Measurements from ENCODE around the gene ALG5. TPM values are rescaled to one million over a fixed set of nuclear protein-coding genes. Genes with fewer than 3 reads are reported as not detected.

The ALG5 gene
- total RNA-seq, 1 donor from 2014 or later = 57.9 TPM

DNA sequence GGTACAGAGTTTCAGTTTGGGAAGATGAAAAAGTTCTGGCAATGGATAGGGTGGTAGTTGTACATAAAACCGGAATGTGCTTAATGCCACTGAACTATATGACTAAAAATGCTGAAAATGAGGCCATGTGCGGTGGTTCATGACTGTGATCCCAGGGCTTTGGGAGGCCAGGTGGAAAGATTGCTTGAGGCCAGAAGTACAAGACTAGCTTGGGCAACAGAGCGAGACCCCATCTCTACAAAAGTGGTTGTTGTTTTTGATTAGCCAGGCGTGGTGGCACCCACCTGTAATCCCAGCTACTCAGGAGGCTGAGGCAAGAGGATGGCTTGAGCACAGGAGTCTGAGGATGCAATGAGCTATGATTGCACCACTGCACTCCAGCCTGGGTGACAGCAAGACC is 91.9 kb downstream of the ALG5 start:
- Histone ChIP-seq H3K36me3 (ENCODE audit: control insufficient read depth, insufficient read depth, low read length) (no peaks in the 10 kb centered on the region), H3K4me3 (ENCODE audit: low read depth, low read length) (no peak overlapping the region), H3K27me3 (ENCODE audit: control insufficient read depth, insufficient read depth, low read length) (no peaks in the 10 kb centered on the region)
- FAIRE-seq (no peak), DNase-seq (ENCODE audit: low read depth) (no peak)
- TF ChIP-seq, protein P1, sequence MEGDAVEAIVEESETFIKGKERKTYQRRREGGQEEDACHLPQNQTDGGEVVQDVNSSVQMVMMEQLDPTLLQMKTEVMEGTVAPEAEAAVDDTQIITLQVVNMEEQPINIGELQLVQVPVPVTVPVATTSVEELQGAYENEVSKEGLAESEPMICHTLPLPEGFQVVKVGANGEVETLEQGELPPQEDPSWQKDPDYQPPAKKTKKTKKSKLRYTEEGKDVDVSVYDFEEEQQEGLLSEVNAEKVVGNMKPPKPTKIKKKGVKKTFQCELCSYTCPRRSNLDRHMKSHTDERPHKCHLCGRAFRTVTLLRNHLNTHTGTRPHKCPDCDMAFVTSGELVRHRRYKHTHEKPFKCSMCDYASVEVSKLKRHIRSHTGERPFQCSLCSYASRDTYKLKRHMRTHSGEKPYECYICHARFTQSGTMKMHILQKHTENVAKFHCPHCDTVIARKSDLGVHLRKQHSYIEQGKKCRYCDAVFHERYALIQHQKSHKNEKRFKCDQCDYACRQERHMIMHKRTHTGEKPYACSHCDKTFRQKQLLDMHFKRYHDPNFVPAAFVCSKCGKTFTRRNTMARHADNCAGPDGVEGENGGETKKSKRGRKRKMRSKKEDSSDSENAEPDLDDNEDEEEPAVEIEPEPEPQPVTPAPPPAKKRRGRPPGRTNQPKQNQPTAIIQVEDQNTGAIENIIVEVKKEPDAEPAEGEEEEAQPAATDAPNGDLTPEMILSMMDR (IDR thresholded peaks at IDR 0.05; ENCODE audit: insufficient read depth, low read length, severe bottlenecking) = no peak

DNA sequence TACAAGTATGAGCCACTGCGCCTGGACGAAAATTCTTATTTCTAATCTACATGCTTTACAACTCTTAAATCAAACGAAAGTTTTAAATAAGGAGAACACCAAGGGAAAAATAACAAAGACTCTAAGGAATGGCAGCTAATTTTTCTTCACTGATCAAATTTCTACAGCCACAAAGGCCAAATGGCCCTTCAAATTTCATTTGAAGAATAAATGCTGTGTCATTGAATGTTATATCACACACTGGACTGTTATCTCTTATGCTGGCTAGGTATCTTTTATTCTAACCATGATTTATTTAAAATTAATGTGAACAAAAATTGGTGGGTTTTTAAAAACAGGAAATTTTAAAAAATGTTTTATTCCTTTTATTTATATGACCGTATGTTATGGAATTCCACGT is 93.2 kb downstream of the ALG5 start:
- Histone ChIP-seq H3K4me3 (ENCODE audit: low read depth, low read length) (no peak overlapping the region), H3K36me3 (ENCODE audit: control insufficient read depth, insufficient read depth, low read length) (no peaks in the 10 kb centered on the region), H3K27me3 (ENCODE audit: control insufficient read depth, insufficient read depth, low read length) (no peaks in the 10 kb centered on the region)
- FAIRE-seq (no peak), DNase-seq (ENCODE audit: low read depth) (no peak)
- TF ChIP-seq, protein P1 (IDR thresholded peaks at IDR 0.05; ENCODE audit: insufficient read depth, low read length, severe bottlenecking) = no peak

DNA sequence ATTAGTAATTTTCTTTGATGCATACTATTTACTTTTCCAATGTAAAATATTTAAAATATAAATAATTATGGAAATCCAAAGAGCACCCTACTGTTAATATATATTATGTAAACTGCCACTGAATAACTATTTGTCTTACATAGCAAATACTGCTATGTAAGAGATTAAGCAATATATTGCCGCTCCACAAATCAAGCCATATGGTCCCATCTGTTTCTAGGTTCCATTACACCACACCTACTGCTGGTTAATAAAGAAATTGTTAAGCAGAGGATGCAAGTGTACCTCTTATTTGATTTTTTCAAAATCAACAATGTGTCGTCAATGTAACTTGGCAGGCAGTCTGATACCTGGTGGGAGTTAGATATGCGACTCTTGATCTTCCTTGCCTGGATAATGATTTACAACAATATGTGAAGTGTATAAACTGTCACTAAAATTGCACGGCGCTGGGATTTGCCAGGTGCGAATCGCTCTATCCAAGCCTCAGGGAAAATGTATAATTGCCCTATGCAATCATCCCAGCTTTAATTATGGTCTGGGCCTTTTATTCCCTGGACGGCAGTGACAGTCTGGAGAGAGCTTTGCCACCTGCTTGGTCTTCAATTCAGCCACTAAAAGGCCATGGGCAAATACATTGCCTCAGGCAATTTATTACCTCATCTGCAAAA is 95.1 kb downstream of the ALG5 start:
- FAIRE-seq = no peak
- no peak for DNase-seq (ENCODE audit: low read depth)
- Histone ChIP-seq H3K4me3 (ENCODE audit: low read depth, low read length) (no peak overlapping the region), H3K27me3 (ENCODE audit: control insufficient read depth, insufficient read depth, low read length) (no peaks in the 10 kb centered on the region), H3K36me3 (ENCODE audit: control insufficient read depth, insufficient read depth, low read length) (no peaks in the 10 kb centered on the region)
- TF ChIP-seq, protein P1 (IDR thresholded peaks at IDR 0.05; ENCODE audit: insufficient read depth, low read length, severe bottlenecking) = no peak

Other genes starting within 250 kb of the ALG5 start
- 0.53 and 1.5 TPM in 2 replicates for gene RFXAP, start 180.1 kb downstream of the ALG5 start, total RNA-seq
- gene SMAD9, start 79.1 kb downstream of the ALG5 start, total RNA-seq = 0.79 and 2.8 TPM in 2 replicates
- 36.3 and 62.1 TPM in 2 replicates for gene EXOSC8, start 1.4 kb upstream of the ALG5 start, total RNA-seq
- 28.7 and 33.8 TPM in 2 replicates for gene SUPT20H, start 60.3 kb upstream of the ALG5 start, total RNA-seq
- gene CSNK1A1L, start 106.3 kb upstream of the ALG5 start, total RNA-seq = not detected in 2 replicates

All from bronchial epithelial cell (primary cell).